ENCODE measurements around the gene ZNF407. TPM values are rescaled to one million over a fixed set of nuclear protein-coding genes. Genes with fewer than 3 reads are reported as not detected.

ZNF407 gene
- total RNA-seq, 1 donor from 2014 or later, result 16.1 TPM

DNA sequence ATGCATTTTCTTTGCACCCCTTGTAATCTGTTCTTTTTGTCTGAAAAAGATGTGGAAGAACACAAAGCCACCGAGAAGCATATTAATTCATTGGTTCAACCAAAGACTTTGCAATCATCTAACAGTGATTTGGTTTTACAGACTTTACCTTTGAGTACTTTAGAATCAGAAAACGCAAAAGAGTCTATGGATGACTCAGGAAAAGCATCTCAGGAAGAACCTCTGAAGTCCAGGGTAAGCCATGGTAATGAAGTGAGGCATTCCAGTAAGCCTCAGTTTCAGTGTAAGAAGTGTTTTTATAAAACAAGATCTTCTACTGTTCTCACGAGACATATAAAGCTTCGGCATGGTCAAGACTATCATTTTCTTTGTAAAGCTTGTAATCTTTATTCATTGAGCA is 35.2 kb downstream of the ZNF407 start:
- intact Hi-C loops (cut with DNase I), result no loop called here
- no peak for ATAC-seq

DNA sequence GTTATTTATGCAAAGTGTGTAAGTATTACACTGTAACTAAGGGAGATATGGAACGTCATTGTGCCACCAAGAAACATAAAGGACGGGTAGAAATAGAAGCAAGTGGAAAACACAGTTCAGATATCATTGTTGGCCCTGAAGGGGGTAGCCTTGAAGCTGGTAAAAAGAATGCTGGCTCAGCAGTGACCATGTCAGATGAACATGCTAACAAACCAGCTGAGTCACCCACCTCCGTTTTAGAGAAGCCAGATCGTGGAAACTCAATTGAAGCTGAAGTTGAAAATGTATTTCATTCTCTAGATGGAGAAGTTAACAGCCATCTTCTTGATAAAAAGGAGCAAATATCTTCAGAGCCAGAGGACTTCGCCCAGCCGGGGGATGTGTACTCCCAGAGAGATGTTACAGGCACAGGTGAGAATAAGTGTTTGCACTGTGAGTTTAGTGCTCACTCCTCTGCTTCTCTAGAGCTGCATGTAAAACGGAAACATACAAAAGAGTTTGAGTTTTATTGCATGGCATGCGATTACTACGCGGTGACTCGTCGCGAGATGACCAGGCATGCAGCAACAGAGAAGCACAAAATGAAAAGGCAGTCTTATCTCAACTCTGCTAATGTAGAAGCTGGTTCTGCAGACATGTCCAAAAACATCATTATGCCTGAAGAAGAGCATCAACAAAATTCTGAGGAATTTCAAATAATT is 36.1 kb downstream of the ZNF407 start:
- TF ChIP-seq, protein P1, sequence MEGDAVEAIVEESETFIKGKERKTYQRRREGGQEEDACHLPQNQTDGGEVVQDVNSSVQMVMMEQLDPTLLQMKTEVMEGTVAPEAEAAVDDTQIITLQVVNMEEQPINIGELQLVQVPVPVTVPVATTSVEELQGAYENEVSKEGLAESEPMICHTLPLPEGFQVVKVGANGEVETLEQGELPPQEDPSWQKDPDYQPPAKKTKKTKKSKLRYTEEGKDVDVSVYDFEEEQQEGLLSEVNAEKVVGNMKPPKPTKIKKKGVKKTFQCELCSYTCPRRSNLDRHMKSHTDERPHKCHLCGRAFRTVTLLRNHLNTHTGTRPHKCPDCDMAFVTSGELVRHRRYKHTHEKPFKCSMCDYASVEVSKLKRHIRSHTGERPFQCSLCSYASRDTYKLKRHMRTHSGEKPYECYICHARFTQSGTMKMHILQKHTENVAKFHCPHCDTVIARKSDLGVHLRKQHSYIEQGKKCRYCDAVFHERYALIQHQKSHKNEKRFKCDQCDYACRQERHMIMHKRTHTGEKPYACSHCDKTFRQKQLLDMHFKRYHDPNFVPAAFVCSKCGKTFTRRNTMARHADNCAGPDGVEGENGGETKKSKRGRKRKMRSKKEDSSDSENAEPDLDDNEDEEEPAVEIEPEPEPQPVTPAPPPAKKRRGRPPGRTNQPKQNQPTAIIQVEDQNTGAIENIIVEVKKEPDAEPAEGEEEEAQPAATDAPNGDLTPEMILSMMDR (IDR thresholded peaks at IDR 0.05), result no peak
- ATAC-seq, result no peak
- Histone ChIP-seq H3K27me3 (ENCODE audit: low read depth) (no peaks in the 10 kb centered on the region), H3K9me3 (no peaks in the 10 kb centered on the region), H3K36me3 (peaks cover 23% of the 10 kb centered on the region), H3K4me3 (no peak overlapping the region), H3K4me1 (peaks cover 12% of the 10 kb centered on the region), H3K27ac (no peak overlapping the region)
- no peak for DNase-seq
- intact Hi-C loops (cut with DNase I), result no loop called here

More for the DNA sequence above, 35.2 kb downstream of the ZNF407 start:
- Histone ChIP-seq H3K4me1 (peaks cover 12% of the 10 kb centered on the region), H3K4me3 (no peak overlapping the region), H3K36me3 (peaks cover 23% of the 10 kb centered on the region), H3K9me3 (no peaks in the 10 kb centered on the region), H3K27ac (no peak overlapping the region), H3K27me3 (ENCODE audit: low read depth) (no peaks in the 10 kb centered on the region)
- no peak for DNase-seq
- TF ChIP-seq, protein P1 (IDR thresholded peaks at IDR 0.05), result no peak

DNA sequence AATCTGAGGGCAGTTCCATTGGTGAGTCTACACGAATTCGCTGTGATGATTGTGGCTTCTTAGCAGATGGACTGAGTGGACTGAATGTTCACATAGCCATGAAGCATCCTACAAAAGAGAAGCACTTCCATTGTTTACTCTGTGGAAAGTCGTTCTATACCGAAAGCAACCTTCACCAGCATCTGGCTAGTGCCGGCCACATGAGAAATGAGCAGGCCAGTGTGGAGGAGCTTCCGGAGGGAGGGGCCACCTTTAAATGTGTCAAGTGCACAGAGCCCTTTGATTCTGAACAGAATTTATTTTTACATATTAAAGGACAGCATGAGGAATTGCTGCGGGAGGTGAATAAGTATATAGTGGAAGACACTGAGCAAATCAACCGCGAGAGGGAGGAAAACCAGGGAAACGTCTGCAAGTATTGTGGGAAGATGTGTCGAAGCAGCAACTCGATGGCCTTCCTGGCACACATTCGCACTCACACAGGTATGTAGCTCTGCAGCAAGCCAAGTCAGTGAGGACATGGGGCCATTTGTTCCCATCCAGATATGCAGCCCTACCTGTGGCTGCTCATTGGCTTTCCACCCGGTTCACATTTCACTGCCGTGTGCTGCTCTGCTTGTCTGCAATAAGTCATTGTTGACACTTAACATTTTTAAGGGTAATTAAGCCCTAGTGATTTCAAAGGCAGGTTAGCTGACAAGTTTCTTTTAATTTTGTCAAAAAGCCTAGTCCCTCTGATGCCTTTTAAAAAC is 37.7 kb downstream of the ZNF407 start:
- TF ChIP-seq, protein P1 (IDR thresholded peaks at IDR 0.05), result no peak
- H3K36me3 ChIP-seq, result peaks cover 23% of the 10 kb centered on the region
- intact Hi-C loops (cut with DNase I), result no loop called here
- ATAC-seq, result peak; percentile 32 to 85
- H3K4me3 ChIP-seq, result no peak overlapping the region
- no peaks in the 10 kb centered on the region for H3K27me3 ChIP-seq (ENCODE audit: low read depth)
- peak; percentile 46 for DNase-seq
- no peak overlapping the region for H3K27ac ChIP-seq
- H3K4me1 ChIP-seq, result peaks cover 12% of the 10 kb centered on the region
- H3K9me3 ChIP-seq, result no peaks in the 10 kb centered on the region

DNA sequence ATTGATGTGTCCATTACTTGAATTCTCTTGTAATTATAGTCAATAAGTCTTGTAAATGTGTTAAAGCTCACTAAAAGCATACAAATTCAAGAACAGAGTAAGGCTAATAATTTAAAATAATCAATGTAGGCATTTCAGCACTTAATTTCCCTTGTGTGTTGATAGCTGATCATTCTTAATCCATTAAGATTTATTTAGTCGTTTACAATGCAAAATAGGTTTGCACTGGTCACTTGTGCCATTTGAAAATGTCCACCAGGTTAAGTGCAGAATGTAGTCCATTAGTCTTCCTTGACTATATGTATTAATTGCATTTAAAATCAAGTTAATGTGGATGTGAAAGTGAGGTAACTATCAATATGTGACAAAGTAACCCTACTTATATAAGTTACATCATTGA is 39.4 kb downstream of the ZNF407 start:
- intact Hi-C loops (cut with DNase I), result no loop called here
- Histone ChIP-seq H3K27ac (no peak overlapping the region), H3K4me1 (no peaks in the 10 kb centered on the region), H3K4me3 (no peak overlapping the region), H3K36me3 (peaks cover 20% of the 10 kb centered on the region), H3K9me3 (no peaks in the 10 kb centered on the region), H3K27me3 (ENCODE audit: low read depth) (no peaks in the 10 kb centered on the region)
- DNase-seq, result no peak
- TF ChIP-seq, protein P1 (IDR thresholded peaks at IDR 0.05), result no peak
- ATAC-seq, result no peak

DNA sequence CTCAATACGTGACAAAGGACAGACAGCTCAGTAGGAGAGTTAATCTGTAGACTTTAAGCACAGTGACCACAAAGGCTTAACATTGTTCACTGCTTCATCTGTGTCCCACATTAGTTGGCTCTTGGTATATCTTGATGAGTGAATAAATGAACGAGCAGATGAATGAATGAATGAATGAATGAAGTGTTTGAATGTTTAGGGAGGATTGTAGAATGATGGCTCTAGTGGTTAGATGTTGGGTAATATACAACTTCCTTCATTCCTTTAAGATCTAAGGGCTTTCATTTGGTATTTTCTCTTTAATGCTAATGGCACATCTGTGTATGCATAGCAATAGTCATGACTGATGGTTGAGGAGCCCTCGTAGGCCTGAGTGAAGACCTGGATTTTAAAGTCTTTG is 40.5 kb downstream of the ZNF407 start:
- TF ChIP-seq, protein P1 (IDR thresholded peaks at IDR 0.05), result no peak
- no peaks in the 10 kb centered on the region for H3K27me3 ChIP-seq (ENCODE audit: low read depth)
- H3K27ac ChIP-seq, result no peak overlapping the region
- peaks cover 11% of the 10 kb centered on the region for H3K36me3 ChIP-seq
- H3K9me3 ChIP-seq, result no peaks in the 10 kb centered on the region
- no peaks in the 10 kb centered on the region for H3K4me1 ChIP-seq
- H3K4me3 ChIP-seq, result no peak overlapping the region
- intact Hi-C loops (cut with DNase I), result no loop called here
- no peak for DNase-seq
- ATAC-seq, result no peak
